NCI-H526 (cell line): ENCODE data around the gene COL20A1.

Source experiments
- DNase-seq, 2 experiments: peaks; one replicate each; lab custom pipeline; 2025; lab: John Stamatoyannopoulos, UW

The COL20A1 gene

GRCh38 chr20:63309261-63310071 lies 16.5 kb downstream of the COL20A1 start:
- DNase-seq: peak in 1 of 2 experiments; percentile 73

- DNase-seq: no peak
Measured at GRCh38 chr20:63310265-63310991, 17.4 kb downstream of the COL20A1 start.

GRCh38 chr20:63311186-63311832 lies 18.3 kb downstream of the COL20A1 start:
- DNase-seq: no peak

- DNase-seq: no peak
Measured at GRCh38 chr20:63311833-63312243, 18.9 kb downstream of the COL20A1 start.

- no peak for DNase-seq
Measured at GRCh38 chr20:63312273-63312672, 19.3 kb downstream of the COL20A1 start.

- no peak for DNase-seq
Measured at GRCh38 chr20:63312690-63313348, 19.8 kb downstream of the COL20A1 start.

GRCh38 chr20:63313349-63314014 lies 20.5 kb downstream of the COL20A1 start:
- no peak for DNase-seq

- DNase-seq: no peak
Measured at GRCh38 chr20:63314015-63314471, 21.1 kb downstream of the COL20A1 start.

- no peak for DNase-seq
Measured at GRCh38 chr20:63314566-63315239, 21.7 kb downstream of the COL20A1 start.

GRCh38 chr20:63315240-63315689 lies 22.3 kb downstream of the COL20A1 start:
- no peak for DNase-seq

GRCh38 chr20:63315731-63316491 lies 22.9 kb downstream of the COL20A1 start:
- no peak for DNase-seq

- DNase-seq: no peak
Measured at GRCh38 chr20:63316502-63316921, 23.5 kb downstream of the COL20A1 start.

GRCh38 chr20:63317061-63317460 lies 24.1 kb downstream of the COL20A1 start:
- no peak for DNase-seq

- peak in 1 of 2 experiments; percentile 58 for DNase-seq
Measured at GRCh38 chr20:63317601-63318291, 24.8 kb downstream of the COL20A1 start.

GRCh38 chr20:63318391-63319163 lies 25.6 kb downstream of the COL20A1 start:
- no peak for DNase-seq

GRCh38 chr20:63319164-63320040 lies 26.4 kb downstream of the COL20A1 start:
- no peak for DNase-seq

- no peak for DNase-seq
Measured at GRCh38 chr20:63320041-63320511, 27.1 kb downstream of the COL20A1 start.
